ENCODE measurements around the gene SNX9. TPM values are rescaled to one million over a fixed set of nuclear protein-coding genes. Genes with fewer than 3 reads are reported as not detected.

SNX9 gene
- polyA plus RNA-seq, 2 of the 4 experiments (the other 2 are of a cell fraction), result 13.9 to 29.8 TPM

GRCh38 chr6:157980288-157981131, 157.5 kb downstream of the SNX9 start:
- H3K4me1 ChIP-seq, result peaks cover 28% of the 10 kb centered on the region
- FAIRE-seq, result no peak
- H3K4me2 ChIP-seq, result peak overlapping the region; percentile 96
- peak overlapping the region; percentile 89; the same call in 2 of the 3 replicates for H3K4me3 ChIP-seq
- WGBS (ENCODE audit: missing lambda C conversion rate), result 98% methylated on average over 4 of the region's 19 CpGs
- CTCF ChIA-PET, result interaction anchor here (1.0 to 4.6 kb wide), 3 partner anchors 34 to 91 kb away, joined by 4 to 23 read pairs (median 6); no protein-coding TSS in a partner anchor
- no peaks in the 10 kb centered on the region for H3K9me3 ChIP-seq
- POLR2A ChIA-PET, result no interaction called here
- peak overlapping the region; percentile 89 to 97 for H3K27ac ChIP-seq
- TF ChIP-seq RCOR1 (IDR thresholded peaks at IDR 0.05; ENCODE audit: low read depth, low read length), result no peak
- TF ChIP-seq MAX (IDR thresholded peaks at IDR 0.05), result no peak
- no peak for TF ChIP-seq FOSL2 (IDR thresholded peaks at IDR 0.05)
- no peak for TF ChIP-seq FOSL2 (CRISPR knock-in tag; IDR thresholded peaks at IDR 0.05)
- no peak for TF ChIP-seq POLR2AphosphoS2 (conservative IDR thresholded peaks at IDR 0.05; ENCODE audit: low read length)
- no peak for TF ChIP-seq RFX5 (IDR thresholded peaks at IDR 0.05)
- TF ChIP-seq, protein P1, sequence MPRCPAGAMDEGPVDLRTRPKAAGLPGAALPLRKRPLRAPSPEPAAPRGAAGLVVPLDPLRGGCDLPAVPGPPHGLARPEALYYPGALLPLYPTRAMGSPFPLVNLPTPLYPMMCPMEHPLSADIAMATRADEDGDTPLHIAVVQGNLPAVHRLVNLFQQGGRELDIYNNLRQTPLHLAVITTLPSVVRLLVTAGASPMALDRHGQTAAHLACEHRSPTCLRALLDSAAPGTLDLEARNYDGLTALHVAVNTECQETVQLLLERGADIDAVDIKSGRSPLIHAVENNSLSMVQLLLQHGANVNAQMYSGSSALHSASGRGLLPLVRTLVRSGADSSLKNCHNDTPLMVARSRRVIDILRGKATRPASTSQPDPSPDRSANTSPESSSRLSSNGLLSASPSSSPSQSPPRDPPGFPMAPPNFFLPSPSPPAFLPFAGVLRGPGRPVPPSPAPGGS (IDR thresholded peaks at IDR 0.05), result no peak
- DNase-seq (ENCODE audit: low read depth in 1 of 2, low spot score in 1 of 2), result no peak
- no peak for ATAC-seq

GRCh38 chr6:157981132-157981394, 158.0 kb downstream of the SNX9 start:
- DNase-seq (ENCODE audit: low read depth in 1 of 2, low spot score in 1 of 2) (no peak), FAIRE-seq (no peak), ATAC-seq (no peak)
- 75% methylated on average over 23 of the region's 24 CpGs for WGBS (ENCODE audit: missing lambda C conversion rate)
- Histone ChIP-seq H3K27ac (peak overlapping the region; percentile 89 to 97), H3K4me1 (peaks cover 34% of the 10 kb centered on the region), H3K4me2 (peak overlapping the region; percentile 96), H3K9me3 (no peaks in the 10 kb centered on the region), H3K4me3 (peak overlapping the region; percentile 89)
- ChIA-PET POLR2A (interaction anchor here (0.8 kb wide), 1 partner anchor 797 kb away, joined by 3 read pairs; no protein-coding TSS in a partner anchor), CTCF (interaction anchor here (1.1 to 4.6 kb wide), 3 partner anchors 45 to 91 kb away, joined by 6 to 23 read pairs (median 11); no protein-coding TSS in a partner anchor)
- TF ChIP-seq BHLHE40 (IDR thresholded peaks at IDR 0.05; ENCODE audit: low read depth, low read length) (no peak), NPAS2 (CRISPR knock-in tag; IDR thresholded peaks at IDR 0.05; ENCODE audit: borderline replicate concordance) (no peak), TP53 (CRISPR knock-in tag; IDR thresholded peaks at IDR 0.05) (no peak), KDM1A (IDR thresholded peaks at IDR 0.05; ENCODE audit: low read depth) (no peak), FOXS1 (CRISPR knock-in tag; IDR thresholded peaks at IDR 0.05) (no peak), HES2 (IDR thresholded peaks at IDR 0.05) (no peak)
- TF ChIP-seq, protein P2, sequence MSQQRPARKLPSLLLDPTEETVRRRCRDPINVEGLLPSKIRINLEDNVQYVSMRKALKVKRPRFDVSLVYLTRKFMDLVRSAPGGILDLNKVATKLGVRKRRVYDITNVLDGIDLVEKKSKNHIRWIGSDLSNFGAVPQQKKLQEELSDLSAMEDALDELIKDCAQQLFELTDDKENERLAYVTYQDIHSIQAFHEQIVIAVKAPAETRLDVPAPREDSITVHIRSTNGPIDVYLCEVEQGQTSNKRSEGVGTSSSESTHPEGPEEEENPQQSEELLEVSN (IDR thresholded peaks at IDR 0.05; ENCODE audit: borderline replicate concordance, low read depth), result no peak
- TF ChIP-seq, protein P1 (IDR thresholded peaks at IDR 0.05), result no peak

GRCh38 chr6:157981395-157982101, 158.5 kb downstream of the SNX9 start, which contains the start of gene SYNJ2:
Gene SYNJ2 (plus strand): TSS chr6:157981863. CDS start chr6:157981962, 99 bp downstream.
- Histone ChIP-seq H3K4me3 (peak within 1 kb of the TSS; percentile 89), H3K4me1 (peaks cover 39% of the 10 kb centered on the region), H3K9me3 (no peaks in the 10 kb centered on the region), H3K4me2 (peak within 1 kb of the TSS; percentile 96), H3K27ac (peak within 1 kb of the TSS; percentile 89 to 97)
- ChIA-PET CTCF (interaction anchor here (0.6 to 4.6 kb wide), 11 partner anchors 12 to 99 kb away, joined by 3 to 23 read pairs (median 7); no protein-coding TSS in a partner anchor), POLR2A (interaction anchor here (0.8 kb wide), 1 partner anchor 797 kb away, joined by 3 read pairs; no protein-coding TSS in a partner anchor)
- ATAC-seq (peak; percentile 77 to 78), DNase-seq (ENCODE audit: low read depth in 1 of 2, low spot score in 1 of 2) (peak; percentile 67 to 71), FAIRE-seq (no peak)
- 6% methylated on average over 18 of the region's 86 CpGs for WGBS (ENCODE audit: missing lambda C conversion rate)
- no peak for TF ChIP-seq KDM5A (IDR thresholded peaks at IDR 0.05)
- TF ChIP-seq HOXB13 (CRISPR knock-in tag; IDR thresholded peaks at IDR 0.05; ENCODE audit: low read depth), result no peak
- no peak for TF ChIP-seq ELK1 (IDR thresholded peaks at IDR 0.05; ENCODE audit: low read depth, low read length)
- TF ChIP-seq FOSB (CRISPR knock-in tag; IDR thresholded peaks at IDR 0.05), result no peak
- no peak for TF ChIP-seq CEBPB (IDR thresholded peaks at IDR 0.05)
- TF ChIP-seq HDAC2 (IDR thresholded peaks at IDR 0.05), result no peak
- no peak for TF ChIP-seq BHLHE40 (IDR thresholded peaks at IDR 0.05; ENCODE audit: low read depth, low read length)
- TF ChIP-seq, protein P1 (IDR thresholded peaks at IDR 0.05), result peak; percentile 24; the same call in 1 of the 3 replicates
- peak; percentile 63 for TF ChIP-seq SMC3 (IDR thresholded peaks at IDR 0.05)
- no peak for TF ChIP-seq NFE2L2 (conservative IDR thresholded peaks at IDR 0.05; ENCODE audit: low read length)
- TF ChIP-seq RARB (CRISPR knock-in tag; IDR thresholded peaks at IDR 0.05), result no peak
- TF ChIP-seq, protein P3, sequence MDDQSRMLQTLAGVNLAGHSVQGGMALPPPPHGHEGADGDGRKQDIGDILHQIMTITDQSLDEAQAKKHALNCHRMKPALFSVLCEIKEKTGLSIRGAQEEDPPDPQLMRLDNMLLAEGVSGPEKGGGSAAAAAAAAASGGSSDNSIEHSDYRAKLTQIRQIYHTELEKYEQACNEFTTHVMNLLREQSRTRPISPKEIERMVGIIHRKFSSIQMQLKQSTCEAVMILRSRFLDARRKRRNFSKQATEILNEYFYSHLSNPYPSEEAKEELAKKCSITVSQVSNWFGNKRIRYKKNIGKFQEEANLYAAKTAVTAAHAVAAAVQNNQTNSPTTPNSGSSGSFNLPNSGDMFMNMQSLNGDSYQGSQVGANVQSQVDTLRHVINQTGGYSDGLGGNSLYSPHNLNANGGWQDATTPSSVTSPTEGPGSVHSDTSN (IDR thresholded peaks at IDR 0.05), result no peak
- no peak for TF ChIP-seq KDM1A (IDR thresholded peaks at IDR 0.05; ENCODE audit: low read depth)

All from A549 (cell line).